HepG2 (cell line): ENCODE data around the gene BBC3. TPM values are rescaled to one million over a fixed set of nuclear protein-coding genes. Genes with fewer than 3 reads are reported as not detected.
A peak's percentile ranks its signal among the peaks of the same experiment; 100 is the strongest.

Experiments used
- CREBL2 ChIP-seq: sonication (generic); formaldehyde crosslinking; IDR thresholded peaks from 2 replicates; pipeline ENCODE4 v1.8.1; 2023; ENCODE audit warnings: missing genetic modification reagents, mild to moderate bottlenecking, borderline replicate concordance
- ISL2 ChIP-seq: sonication (generic); formaldehyde crosslinking; IDR thresholded peaks from 2 replicates; pipeline ENCODE4 v1.5.0; 2020; ENCODE audit warnings: missing genetic modification reagents
- REL ChIP-seq: sonication (generic); formaldehyde crosslinking; conservative IDR thresholded peaks from 2 replicates; pipeline ENCODE4 v1.8.0; 2022; ENCODE audit warnings: mild to moderate bottlenecking, missing genetic modification reagents, moderate library complexity
- RERE ChIP-seq: IDR thresholded peaks from 2 replicates; pipeline ENCODE4 v1.6.1; 2016; ENCODE audit warnings: low read depth, missing genetic modification reagents, missing compliant biosample characterization
- SIN3A ChIP-seq: IDR thresholded peaks from 2 replicates; pipeline ENCODE4 v1.6.1; 2011; ENCODE audit warnings: low read depth, mild to moderate bottlenecking, control low read depth, low read length, borderline replicate concordance
- SP140L ChIP-seq: sonication (generic); formaldehyde crosslinking; IDR thresholded peaks from 2 replicates; pipeline ENCODE4 v1.4.0; 2020; ENCODE audit warnings: missing genetic modification reagents, borderline replicate concordance
- YEATS4 ChIP-seq: sonication (generic); formaldehyde crosslinking; IDR thresholded peaks from 2 replicates; pipeline ENCODE4 v1.4.0; 2020; ENCODE audit warnings: missing genetic modification reagents, borderline replicate concordance
- ZNF382 ChIP-seq: sonication (generic); formaldehyde crosslinking; IDR thresholded peaks from 2 replicates; pipeline ENCODE4 v1.5.0; 2020; ENCODE audit warnings: missing genetic modification reagents, mild to moderate bottlenecking, borderline replicate concordance
- ZNF572 ChIP-seq: sonication (generic); formaldehyde crosslinking; IDR thresholded peaks from 2 replicates; pipeline ENCODE4 v1.5.1; 2020; ENCODE audit warnings: mild to moderate bottlenecking, missing genetic modification reagents
- ZNF782 ChIP-seq: sonication (generic); formaldehyde crosslinking; IDR thresholded peaks from 2 replicates; pipeline ENCODE4 v1.4.0; 2020; ENCODE audit warnings: missing genetic modification reagents, mild to moderate bottlenecking, borderline replicate concordance
- ZNF841 ChIP-seq: sonication (generic); formaldehyde crosslinking; IDR thresholded peaks from 2 replicates; pipeline ENCODE4 v1.8.1; 2023; ENCODE audit warnings: missing genetic modification reagents, borderline replicate concordance
- ZNF883 ChIP-seq: sonication (generic); formaldehyde crosslinking; IDR thresholded peaks from 2 replicates; pipeline ENCODE4 v1.5.1; 2020; ENCODE audit warnings: mild to moderate bottlenecking, missing genetic modification reagents; ENCODE audit errors: not compliant biosample characterization
- polyA plus RNA-seq, 8 experiments: library from polyadenylated mRNA; depleted of rRNA in 3 of 8; stranded (reverse) in 7 of 8; unstranded in 1 of 8; fragments of >200 nt; fragmentation: Illumina TruSeq in 4 of 8; extraction: Trizol in 4 of 8; gene quantifications; 2 replicates each; pipeline versions ENCODE4 v1.2.1 to v1.2.3, GENCODE V29; 2011 to 2016; ENCODE audit warnings: low read depth in 4 of 8, missing spikeins in 1 of 8, mixed read lengths in 1 of 8; ENCODE audit not compliant: insufficient read depth in 1 of 8
- total RNA-seq, 5 experiments: library from RNA; depleted of rRNA; stranded (reverse); fragments of >200 nt; fragmentation: Illumina TruSeq; extraction: Trizol; gene quantifications; 2 replicates each; pipeline ENCODE4 v1.2.3, GENCODE V29; 2016; ENCODE audit warnings: low read depth in 1 of 5
- TF ChIP-seq, protein P1 (sequence below), 2 experiments: sonication (generic) in 1 of 2; formaldehyde crosslinking in 1 of 2; IDR thresholded peaks; 2 replicates each; pipeline versions ENCODE4 v1.6.1 to v1.9.0; 2014 to 2022; ENCODE audit warnings: antibody characterized with exemption in 1 of 2, borderline replicate concordance in 1 of 2, inconsistent platforms in 1 of 2, low read depth in 1 of 2, missing genetic modification reagents in 1 of 2
- TF ChIP-seq, protein P2 (sequence below): IDR thresholded peaks from 2 replicates; pipeline ENCODE4 v1.6.1; 2016; ENCODE audit warnings: control low read depth

BBC3 gene
- total and polyA plus RNA-seq, 2 of the 13 experiments (the other 11 are each of a cell fraction or from before 2014, with no cell fraction given): 6.1 to 8.8 TPM

DNA sequence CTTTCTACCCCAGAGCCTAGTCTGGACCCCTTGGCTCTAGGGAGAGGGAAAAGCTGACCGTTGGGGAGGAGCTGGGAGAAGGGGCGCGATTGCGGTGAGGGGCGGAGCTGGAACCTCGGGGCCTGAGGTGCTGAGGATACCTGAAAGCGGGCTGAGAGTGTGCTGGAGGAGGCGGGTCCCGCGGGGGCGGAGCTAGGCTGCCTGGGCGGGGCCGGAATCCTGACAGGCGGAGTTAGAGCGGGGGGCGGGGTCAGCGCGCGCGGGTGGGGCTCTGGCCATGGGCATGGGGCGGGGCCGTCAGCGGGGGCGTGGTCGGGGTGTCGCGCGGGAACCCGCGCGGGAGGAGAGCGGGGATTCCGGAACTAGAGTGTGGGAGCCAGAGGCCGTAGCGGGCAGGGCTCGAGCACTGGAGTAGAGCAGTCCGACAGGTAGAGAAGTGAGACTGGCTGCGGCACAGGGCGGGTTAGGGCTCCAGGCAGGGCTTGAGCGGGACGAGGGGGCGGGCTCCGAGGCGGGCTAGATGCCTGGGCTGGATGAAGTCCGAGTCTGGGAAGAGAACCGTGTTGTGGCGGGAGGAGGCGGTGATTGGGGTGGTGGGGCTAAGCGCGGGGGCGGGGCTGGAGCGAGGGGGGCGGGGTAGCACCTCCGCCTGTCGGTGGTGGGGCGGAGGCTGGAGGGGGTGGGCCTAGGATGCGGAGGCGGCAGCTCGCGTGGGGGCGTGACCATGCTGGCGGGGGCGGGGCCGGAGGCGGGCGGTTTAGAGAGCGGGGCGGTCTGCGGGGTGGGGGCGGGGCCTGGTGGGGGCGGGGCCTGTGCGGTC is 43.3 kb upstream of the BBC3 start, which contains the start of gene INAFM1 (continued):
- TF ChIP-seq, protein P1, sequence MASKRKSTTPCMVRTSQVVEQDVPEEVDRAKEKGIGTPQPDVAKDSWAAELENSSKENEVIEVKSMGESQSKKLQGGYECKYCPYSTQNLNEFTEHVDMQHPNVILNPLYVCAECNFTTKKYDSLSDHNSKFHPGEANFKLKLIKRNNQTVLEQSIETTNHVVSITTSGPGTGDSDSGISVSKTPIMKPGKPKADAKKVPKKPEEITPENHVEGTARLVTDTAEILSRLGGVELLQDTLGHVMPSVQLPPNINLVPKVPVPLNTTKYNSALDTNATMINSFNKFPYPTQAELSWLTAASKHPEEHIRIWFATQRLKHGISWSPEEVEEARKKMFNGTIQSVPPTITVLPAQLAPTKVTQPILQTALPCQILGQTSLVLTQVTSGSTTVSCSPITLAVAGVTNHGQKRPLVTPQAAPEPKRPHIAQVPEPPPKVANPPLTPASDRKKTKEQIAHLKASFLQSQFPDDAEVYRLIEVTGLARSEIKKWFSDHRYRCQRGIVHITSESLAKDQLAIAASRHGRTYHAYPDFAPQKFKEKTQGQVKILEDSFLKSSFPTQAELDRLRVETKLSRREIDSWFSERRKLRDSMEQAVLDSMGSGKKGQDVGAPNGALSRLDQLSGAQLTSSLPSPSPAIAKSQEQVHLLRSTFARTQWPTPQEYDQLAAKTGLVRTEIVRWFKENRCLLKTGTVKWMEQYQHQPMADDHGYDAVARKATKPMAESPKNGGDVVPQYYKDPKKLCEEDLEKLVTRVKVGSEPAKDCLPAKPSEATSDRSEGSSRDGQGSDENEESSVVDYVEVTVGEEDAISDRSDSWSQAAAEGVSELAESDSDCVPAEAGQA (IDR thresholded peaks at IDR 0.05; ENCODE audit: low read depth): no peak
- TF ChIP-seq, protein P1 (CRISPR knock-in tag; IDR thresholded peaks at IDR 0.05; ENCODE audit: borderline replicate concordance): no peak
- TF ChIP-seq ZNF883: no peak
- no peak for TF ChIP-seq ISL2 (CRISPR knock-in tag)
- peak; percentile 53; the same call in 1 of the 2 replicates for TF ChIP-seq REL (CRISPR knock-in tag)
- no peak for TF ChIP-seq RERE (CRISPR knock-in tag)
- TF ChIP-seq, protein P2, sequence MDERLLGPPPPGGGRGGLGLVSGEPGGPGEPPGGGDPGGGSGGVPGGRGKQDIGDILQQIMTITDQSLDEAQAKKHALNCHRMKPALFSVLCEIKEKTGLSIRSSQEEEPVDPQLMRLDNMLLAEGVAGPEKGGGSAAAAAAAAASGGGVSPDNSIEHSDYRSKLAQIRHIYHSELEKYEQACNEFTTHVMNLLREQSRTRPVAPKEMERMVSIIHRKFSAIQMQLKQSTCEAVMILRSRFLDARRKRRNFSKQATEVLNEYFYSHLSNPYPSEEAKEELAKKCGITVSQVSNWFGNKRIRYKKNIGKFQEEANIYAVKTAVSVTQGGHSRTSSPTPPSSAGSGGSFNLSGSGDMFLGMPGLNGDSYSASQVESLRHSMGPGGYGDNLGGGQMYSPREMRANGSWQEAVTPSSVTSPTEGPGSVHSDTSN: no peak
- TF ChIP-seq CREBL2: no peak
- 0 out of 2 replicates have a peak, but pooled peaks have one; percentile 6 for TF ChIP-seq YEATS4 (CRISPR knock-in tag)
- TF ChIP-seq ZNF572 (CRISPR knock-in tag): peak; percentile 46; the same call in 1 of the 2 replicates
- TF ChIP-seq ZNF782: no peak
- no peak for TF ChIP-seq SP140L (CRISPR knock-in tag)
- no peak for TF ChIP-seq ZNF841
- TF ChIP-seq SIN3A: 0 out of 2 replicates have a peak, but pooled peaks have one; percentile 52
- no peak for TF ChIP-seq ZNF382 (CRISPR knock-in tag)
